ENCODE results near the gene ASTN2.

ASTN2 gene

GRCh38 chr9:116964258-116964657 is 450.6 kb downstream of the ASTN2 start:
- Histone ChIP-seq H3K9me3 (ENCODE audit: control insufficient read depth, insufficient read depth, low read depth, low read length) (no peaks in the 10 kb centered on the region), H3K36me3 (ENCODE audit: control insufficient read depth, insufficient read depth, low read length) (no peaks in the 10 kb centered on the region), H3K4me1 (ENCODE audit: control insufficient read depth, insufficient read depth, low read length) (no peaks in the 10 kb centered on the region), H3K27ac (ENCODE audit: low read depth, low read length) (no peak overlapping the region), H3K9ac (ENCODE audit: low read length) (no peak overlapping the region), H3K27me3 (ENCODE audit: control insufficient read depth, insufficient read depth, low read length) (no peaks in the 10 kb centered on the region), H3K4me3 (ENCODE audit: low read depth, low read length) (no peak overlapping the region)

- H3K27ac ChIP-seq (ENCODE audit: low read depth, low read length), result no peak overlapping the region
- H3K4me1 ChIP-seq (ENCODE audit: control insufficient read depth, insufficient read depth, low read length), result no peaks in the 10 kb centered on the region
- no peaks in the 10 kb centered on the region for H3K27me3 ChIP-seq (ENCODE audit: control insufficient read depth, insufficient read depth, low read length)
- H3K9me3 ChIP-seq (ENCODE audit: control insufficient read depth, insufficient read depth, low read depth, low read length), result no peaks in the 10 kb centered on the region
- no peak overlapping the region for H3K9ac ChIP-seq (ENCODE audit: low read length)
- no peak overlapping the region for H3K4me3 ChIP-seq (ENCODE audit: low read depth, low read length)
- H3K36me3 ChIP-seq (ENCODE audit: control insufficient read depth, insufficient read depth, low read length), result no peaks in the 10 kb centered on the region
Observed at GRCh38 chr9:116959809-116960208, 455.0 kb downstream of the ASTN2 start.

- H3K36me3 ChIP-seq (ENCODE audit: control insufficient read depth, insufficient read depth, low read length), result no peaks in the 10 kb centered on the region
- H3K27me3 ChIP-seq (ENCODE audit: control insufficient read depth, insufficient read depth, low read length), result no peaks in the 10 kb centered on the region
- H3K27ac ChIP-seq (ENCODE audit: low read depth, low read length), result no peak overlapping the region
- no peak overlapping the region for H3K9ac ChIP-seq (ENCODE audit: low read length)
- no peaks in the 10 kb centered on the region for H3K4me1 ChIP-seq (ENCODE audit: control insufficient read depth, insufficient read depth, low read length)
- H3K4me3 ChIP-seq (ENCODE audit: low read depth, low read length), result no peak overlapping the region
- H3K9me3 ChIP-seq (ENCODE audit: control insufficient read depth, insufficient read depth, low read depth, low read length), result no peaks in the 10 kb centered on the region
Observed at GRCh38 chr9:116958881-116959280, 456.0 kb downstream of the ASTN2 start.

GRCh38 chr9:116954731-116955130 is 460.1 kb downstream of the ASTN2 start:
- Histone ChIP-seq H3K27me3 (ENCODE audit: control insufficient read depth, insufficient read depth, low read length) (no peaks in the 10 kb centered on the region), H3K4me1 (ENCODE audit: control insufficient read depth, insufficient read depth, low read length) (no peaks in the 10 kb centered on the region)

GRCh38 chr9:116953271-116953670 is 461.6 kb downstream of the ASTN2 start:
- Histone ChIP-seq H3K9me3 (ENCODE audit: control insufficient read depth, insufficient read depth, low read depth, low read length) (no peaks in the 10 kb centered on the region), H3K9ac (ENCODE audit: low read length) (no peak overlapping the region), H3K27me3 (ENCODE audit: control insufficient read depth, insufficient read depth, low read length) (no peaks in the 10 kb centered on the region), H3K36me3 (ENCODE audit: control insufficient read depth, insufficient read depth, low read length) (no peaks in the 10 kb centered on the region), H3K4me3 (ENCODE audit: low read depth, low read length) (no peak overlapping the region), H3K4me1 (ENCODE audit: control insufficient read depth, insufficient read depth, low read length) (no peaks in the 10 kb centered on the region), H3K27ac (ENCODE audit: low read depth, low read length) (no peak overlapping the region)

More at GRCh38 chr9:116954731-116955130, 460.1 kb downstream of the ASTN2 start:
- Histone ChIP-seq H3K9ac (ENCODE audit: low read length) (no peak overlapping the region), H3K27ac (ENCODE audit: low read depth, low read length) (no peak overlapping the region), H3K9me3 (ENCODE audit: control insufficient read depth, insufficient read depth, low read depth, low read length) (no peaks in the 10 kb centered on the region), H3K4me3 (ENCODE audit: low read depth, low read length) (no peak overlapping the region), H3K36me3 (ENCODE audit: control insufficient read depth, insufficient read depth, low read length) (no peaks in the 10 kb centered on the region)

- peaks cover 3% of the 10 kb centered on the region; the same call in 1 of the 2 replicates for H3K4me1 ChIP-seq (ENCODE audit: control insufficient read depth, insufficient read depth, low read length)
- H3K9me3 ChIP-seq (ENCODE audit: control insufficient read depth, insufficient read depth, low read depth, low read length), result no peaks in the 10 kb centered on the region
- no peaks in the 10 kb centered on the region for H3K27me3 ChIP-seq (ENCODE audit: control insufficient read depth, insufficient read depth, low read length)
- no peak overlapping the region for H3K9ac ChIP-seq (ENCODE audit: low read length)
- no peak overlapping the region for H3K27ac ChIP-seq (ENCODE audit: low read depth, low read length)
- no peaks in the 10 kb centered on the region for H3K36me3 ChIP-seq (ENCODE audit: control insufficient read depth, insufficient read depth, low read length)
- no peak overlapping the region for H3K4me3 ChIP-seq (ENCODE audit: low read depth, low read length)
Observed at GRCh38 chr9:116952436-116952810, 462.4 kb downstream of the ASTN2 start.

- H3K9ac ChIP-seq (ENCODE audit: low read length), result no peak overlapping the region
- H3K36me3 ChIP-seq (ENCODE audit: control insufficient read depth, insufficient read depth, low read length), result no peaks in the 10 kb centered on the region
- H3K4me1 ChIP-seq (ENCODE audit: control insufficient read depth, insufficient read depth, low read length), result peaks cover 9% of the 10 kb centered on the region; the same call in 1 of the 2 replicates
- H3K27me3 ChIP-seq (ENCODE audit: control insufficient read depth, insufficient read depth, low read length), result no peaks in the 10 kb centered on the region
- no peak overlapping the region for H3K27ac ChIP-seq (ENCODE audit: low read depth, low read length)
- no peak overlapping the region for H3K4me3 ChIP-seq (ENCODE audit: low read depth, low read length)
- H3K9me3 ChIP-seq (ENCODE audit: control insufficient read depth, insufficient read depth, low read depth, low read length), result no peaks in the 10 kb centered on the region
Observed at GRCh38 chr9:116951588-116952435, 463.0 kb downstream of the ASTN2 start.

GRCh38 chr9:116945817-116946216 is 469.0 kb downstream of the ASTN2 start:
- H3K27ac ChIP-seq (ENCODE audit: low read depth, low read length), result no peak overlapping the region
- no peak overlapping the region for H3K4me3 ChIP-seq (ENCODE audit: low read depth, low read length)
- H3K9me3 ChIP-seq (ENCODE audit: control insufficient read depth, insufficient read depth, low read depth, low read length), result no peaks in the 10 kb centered on the region
- no peaks in the 10 kb centered on the region for H3K27me3 ChIP-seq (ENCODE audit: control insufficient read depth, insufficient read depth, low read length)
- H3K36me3 ChIP-seq (ENCODE audit: control insufficient read depth, insufficient read depth, low read length), result no peaks in the 10 kb centered on the region
- peaks cover 30% of the 10 kb centered on the region for H3K4me1 ChIP-seq (ENCODE audit: control insufficient read depth, insufficient read depth, low read length)
- no peak overlapping the region for H3K9ac ChIP-seq (ENCODE audit: low read length)

GRCh38 chr9:116944714-116945534 is 469.9 kb downstream of the ASTN2 start:
- Histone ChIP-seq H3K4me1 (ENCODE audit: control insufficient read depth, insufficient read depth, low read length) (peaks cover 30% of the 10 kb centered on the region), H3K4me3 (ENCODE audit: low read depth, low read length) (no peak overlapping the region), H3K27ac (ENCODE audit: low read depth, low read length) (no peak overlapping the region), H3K9ac (ENCODE audit: low read length) (no peak overlapping the region), H3K36me3 (ENCODE audit: control insufficient read depth, insufficient read depth, low read length) (no peaks in the 10 kb centered on the region), H3K9me3 (ENCODE audit: control insufficient read depth, insufficient read depth, low read depth, low read length) (no peaks in the 10 kb centered on the region), H3K27me3 (ENCODE audit: control insufficient read depth, insufficient read depth, low read length) (no peaks in the 10 kb centered on the region)

GRCh38 chr9:116943970-116944369 is 470.9 kb downstream of the ASTN2 start:
- H3K9ac ChIP-seq (ENCODE audit: low read length), result no peak overlapping the region
- no peaks in the 10 kb centered on the region for H3K36me3 ChIP-seq (ENCODE audit: control insufficient read depth, insufficient read depth, low read length)
- H3K4me1 ChIP-seq (ENCODE audit: control insufficient read depth, insufficient read depth, low read length), result peaks cover 30% of the 10 kb centered on the region
- H3K4me3 ChIP-seq (ENCODE audit: low read depth, low read length), result no peak overlapping the region
- no peaks in the 10 kb centered on the region for H3K27me3 ChIP-seq (ENCODE audit: control insufficient read depth, insufficient read depth, low read length)
- no peaks in the 10 kb centered on the region for H3K9me3 ChIP-seq (ENCODE audit: control insufficient read depth, insufficient read depth, low read depth, low read length)
- H3K27ac ChIP-seq (ENCODE audit: low read depth, low read length), result no peak overlapping the region

GRCh38 chr9:116942593-116943061 is 472.2 kb downstream of the ASTN2 start:
- H3K27me3 ChIP-seq (ENCODE audit: control insufficient read depth, insufficient read depth, low read length), result no peaks in the 10 kb centered on the region
- H3K4me1 ChIP-seq (ENCODE audit: control insufficient read depth, insufficient read depth, low read length), result peaks cover 29% of the 10 kb centered on the region
- H3K9ac ChIP-seq (ENCODE audit: low read length), result no peak overlapping the region
- no peaks in the 10 kb centered on the region for H3K36me3 ChIP-seq (ENCODE audit: control insufficient read depth, insufficient read depth, low read length)
- H3K27ac ChIP-seq (ENCODE audit: low read depth, low read length), result no peak overlapping the region
- H3K9me3 ChIP-seq (ENCODE audit: control insufficient read depth, insufficient read depth, low read depth, low read length), result no peaks in the 10 kb centered on the region
- no peak overlapping the region for H3K4me3 ChIP-seq (ENCODE audit: low read depth, low read length)

Data from HUES6 (cell line).